Measurements from ENCODE around the gene RPL26.
"Not testable (repeated sequence)": the region's sequence is repeated elsewhere in the genome, so short reads cannot be mapped to it uniquely, and the experiment has no call there.

RPL26 gene

GRCh38 chr17:8394497-8394896 lies 11.5 kb upstream of the RPL26 start:
- DNase-seq (ENCODE audit: low read depth in 2 of 2): not testable (repeated sequence)

- no peak for DNase-seq (ENCODE audit: low read depth in 2 of 2)
Observed at GRCh38 chr17:8393470-8394231, 10.7 kb upstream of the RPL26 start.

- DNase-seq (ENCODE audit: low read depth in 2 of 2): no peak
Observed at GRCh38 chr17:8392674-8393469, 9.9 kb upstream of the RPL26 start.

GRCh38 chr17:8392274-8392673 lies 9.3 kb upstream of the RPL26 start:
- no peak for DNase-seq (ENCODE audit: low read depth in 2 of 2)

GRCh38 chr17:8391711-8392110 lies 8.7 kb upstream of the RPL26 start:
- DNase-seq (ENCODE audit: low read depth in 2 of 2): no peak

GRCh38 chr17:8387914-8388651 lies 5.1 kb upstream of the RPL26 start:
- DNase-seq (ENCODE audit: low read depth in 2 of 2): no peak

- DNase-seq (ENCODE audit: low read depth in 2 of 2): no peak
Observed at GRCh38 chr17:8386841-8387240, 3.8 kb upstream of the RPL26 start.

GRCh38 chr17:8384801-8385378 lies 1.9 kb upstream of the RPL26 start:
- DNase-seq (ENCODE audit: low read depth in 2 of 2): no peak

GRCh38 chr17:8382880-8383142 lies 182 bp downstream of the RPL26 start:
- DNase-seq (ENCODE audit: low read depth in 2 of 2): no peak

GRCh38 chr17:8382052-8382879 lies 727 bp downstream of the RPL26 start:
- DNase-seq (ENCODE audit: low read depth in 2 of 2): no peak

GRCh38 chr17:8380049-8380448 lies 2.9 kb downstream of the RPL26 start:
- no peak for DNase-seq (ENCODE audit: low read depth in 2 of 2)

GRCh38 chr17:8378117-8378516 lies 4.9 kb downstream of the RPL26 start:
- not testable (repeated sequence) for DNase-seq (ENCODE audit: low read depth in 2 of 2)

GRCh38 chr17:8377422-8377821 lies 5.6 kb downstream of the RPL26 start:
- no peak for DNase-seq (ENCODE audit: low read depth in 2 of 2)

GRCh38 chr17:8376271-8377067 lies 6.5 kb downstream of the RPL26 start, which contains the start of gene KRABD2:
TSS of gene KRABD2 (minus strand) at chr17:8376704.
- DNase-seq (ENCODE audit: low read depth in 2 of 2): peak; percentile 80

GRCh38 chr17:8375738-8376259 lies 7.2 kb downstream of the RPL26 start:
- no peak for DNase-seq (ENCODE audit: low read depth in 2 of 2)

- not testable (repeated sequence) for DNase-seq (ENCODE audit: low read depth in 2 of 2)
Observed at GRCh38 chr17:8373856-8374255, 9.1 kb downstream of the RPL26 start.

GRCh38 chr17:8372422-8372821 lies 10.6 kb downstream of the RPL26 start:
- no peak for DNase-seq (ENCODE audit: low read depth in 2 of 2)

GRCh38 chr17:8371786-8372185 lies 11.2 kb downstream of the RPL26 start:
- no peak for DNase-seq (ENCODE audit: low read depth in 2 of 2)

- DNase-seq (ENCODE audit: low read depth in 2 of 2): no peak
Observed at GRCh38 chr17:8369944-8370343, 13.0 kb downstream of the RPL26 start.

GRCh38 chr17:8368193-8368592 lies 14.8 kb downstream of the RPL26 start:
- DNase-seq (ENCODE audit: low read depth in 2 of 2): no peak

Measured in activated CD8-positive, alpha-beta memory T cell treated with anti-CD3 and anti-CD28 coated beads for 4 hours (primary cell).